B cell (primary cell): ENCODE measurements around the gene BANF2. TPM values are rescaled to one million over a fixed set of nuclear protein-coding genes. Genes with fewer than 3 reads are reported as not detected.

Experiments
- ATAC-seq: fragments of 200-7000 bp; cut with Tn5 transposase; one replicate; pipeline ENCODE4 v1.10.0; 2021; ENCODE audit warnings: low read depth, mild to moderate bottlenecking, moderate number of reproducible peaks, moderate library complexity
- CTCF ChIA-PET: fragments of 350-600 bp; sonication (Branson Sonifier 250); formaldehyde crosslinking; loops from one replicate; lab custom pipeline; 2021; ENCODE audit warnings: antibody characterized with exemption, inconsistent platforms; lab: Charles Lee
- POLR2A ChIA-PET: fragments of 350-600 bp; sonication (Branson Sonifier 250); formaldehyde crosslinking; loops from one replicate; lab custom pipeline; 2021; ENCODE audit warnings: antibody characterized with exemption; lab: Charles Lee
- DNase-seq: peaks from one replicate; pipeline ENCODE4 v3.0.0; 2013
- H2AFZ ChIP-seq: 2 replicates; pipeline ENCODE4 v1.6.1; 2012; ENCODE audit warnings: mild to moderate bottlenecking, low read depth, low read length; ENCODE audit not compliant: insufficient read depth, poor library complexity, severe bottlenecking
- H3K27ac ChIP-seq, 2 donors: 1 replicate in 1 of 2; 2 replicates in 1 of 2; pipeline ENCODE4 v1.5.1; 2012 to 2013; ENCODE audit warnings: low read length in 2 of 2, mild to moderate bottlenecking in 2 of 2, moderate library complexity in 1 of 2
- H3K27me3 ChIP-seq, 4 experiments: fragments of 200-600 bp in 1 of 4; sonication (generic) in 1 of 4; replicated peaks in 1 of 4; 1 replicate in 2 of 4; 2 replicates in 2 of 4; pipeline versions ENCODE4 v1.6.1 to v1.7.0; 2013 to 2016; ENCODE audit warnings: low read length in 3 of 4, mild to moderate bottlenecking in 2 of 4, mixed read lengths in 1 of 4, moderate library complexity in 1 of 4; ENCODE audit not compliant: insufficient read depth in 4 of 4, control insufficient read depth in 3 of 4; ENCODE audit errors: control extremely low read depth in 1 of 4
- H3K36me3 ChIP-seq, 2 experiments: replicated peaks in 1 of 2; 1 replicate in 1 of 2; 2 replicates in 1 of 2; pipeline versions ENCODE4 v1.6.1 to v1.7.1; 2013; ENCODE audit warnings: low read length in 1 of 2; ENCODE audit not compliant: insufficient read depth in 2 of 2, control insufficient read depth in 1 of 2; ENCODE audit errors: control extremely low read depth in 1 of 2, extremely low read depth in 1 of 2
- H3K4me1 ChIP-seq, 2 donors: fragments of 200-600 bp in 1 of 2; sonication (generic) in 1 of 2; 1 replicate in 1 of 2; 2 replicates in 1 of 2; pipeline versions ENCODE4 v1.5.1 to v1.6.1; 2013 to 2017; ENCODE audit warnings: low read length in 2 of 2; ENCODE audit not compliant: control insufficient read depth in 2 of 2, insufficient read depth in 2 of 2
- H3K4me2 ChIP-seq: replicated peaks from 2 replicates; pipeline ENCODE3; 2012; ENCODE audit warnings: mild to moderate bottlenecking, low read depth, low read length; ENCODE audit not compliant: poor library complexity, severe bottlenecking
- H3K4me3 ChIP-seq, 5 experiments: fragments of 200-600 bp in 1 of 5; sonication (generic) in 1 of 5; 1 replicate in 3 of 5; 2 replicates in 2 of 5; pipeline versions ENCODE4 v1.5.1 to v1.7.0; 2011 to 2016; ENCODE audit warnings: low read length in 4 of 5, mild to moderate bottlenecking in 4 of 5, low read depth in 2 of 5, control low read depth in 1 of 5, moderate library complexity in 1 of 5; ENCODE audit not compliant: insufficient read depth in 1 of 5; ENCODE audit errors: control extremely low read depth in 1 of 5, extremely low read depth in 1 of 5
- H3K79me2 ChIP-seq: fragments of 200-600 bp; sonication (generic); one replicate; pipeline ENCODE4 v1.6.0; 2016; ENCODE audit warnings: low read length; ENCODE audit not compliant: control insufficient read depth, insufficient read depth
- H3K9ac ChIP-seq: fragments of 200-600 bp; sonication (generic); 2 replicates; pipeline ENCODE4 v1.6.1; 2017; ENCODE audit warnings: mild to moderate bottlenecking, low read length, moderate library complexity
- H3K9me3 ChIP-seq, 3 donors: one replicate each; pipeline versions ENCODE4 v1.6.1 to v1.7.1; 2013; ENCODE audit warnings: low read length in 2 of 3; ENCODE audit not compliant: control insufficient read depth in 2 of 3, insufficient read depth in 1 of 3; ENCODE audit errors: control extremely low read depth in 1 of 3
- H4K20me1 ChIP-seq: 2 replicates; pipeline ENCODE4 v1.6.0; 2012; ENCODE audit warnings: mild to moderate bottlenecking, low read length; ENCODE audit not compliant: insufficient read depth, control insufficient read depth, poor library complexity, severe bottlenecking
- H3K27ac Mint-ChIP-seq: one replicate; pipeline ENCODE4 v1.8.0; 2021; ENCODE audit warnings: mixed read lengths
- H3K27me3 Mint-ChIP-seq: one replicate; pipeline ENCODE4 v1.8.0; 2021; ENCODE audit warnings: mixed read lengths
- H3K4me1 Mint-ChIP-seq: one replicate; pipeline ENCODE4 v1.8.0; 2021; ENCODE audit warnings: mixed read lengths
- H3K4me3 Mint-ChIP-seq: one replicate; pipeline ENCODE4 v1.8.0; 2021; ENCODE audit warnings: mixed read lengths
- H3K9me3 Mint-ChIP-seq: one replicate; pipeline ENCODE4 v1.8.0; 2022; ENCODE audit warnings: mixed read lengths; ENCODE audit not compliant: insufficient read depth
- CTCF ChIP-seq: fragments of 200-600 bp; IDR thresholded peaks from one replicate; pipeline ENCODE4 v1.8.0; 2022; ENCODE audit warnings: antibody characterized with exemption, mild to moderate bottlenecking
- EZH2 ChIP-seq: IDR thresholded peaks from 2 replicates; pipeline ENCODE4 v1.6.1; 2012; ENCODE audit warnings: borderline replicate concordance, low read depth, mild to moderate bottlenecking, moderate library complexity, low read length; ENCODE audit not compliant: insufficient read depth, poor library complexity, severe bottlenecking
- WGBS: methylation state at CpG from one replicate; pipeline ENCODE4 v1.1.5; 2013; ENCODE audit warnings: missing lambda C conversion rate; ENCODE audit not compliant: insufficient coverage; 5-methylcytosine and 5-hydroxymethylcytosine counted together
- intact Hi-C: fragments of 100-400 bp; cut with micrococcal nuclease; formaldehyde crosslinking; loops from one replicate; pipeline ENCODE4 v1.10.0; 2022
- polyA plus RNA-seq: library from polyadenylated mRNA; depleted of rRNA; stranded (reverse); fragments of >200 nt; gene quantifications from 2 replicates; pipeline ENCODE4 v1.2.3, GENCODE V29; 2012
- total RNA-seq, 2 donors: library from RNA; stranded (reverse); fragments of 120-200 nt in 1 of 2; gene quantifications; 1 replicate in 1 of 2; 2 replicates in 1 of 2; pipeline versions ENCODE4 v1.2.3 to v1.2.4, GENCODE V29; 2013 to 2022

Gene BANF2
- total and polyA plus RNA-seq, 2 donors (not counting 1 experiment from before 2014, with no cell fraction given), result not detected

GRCh38 chr20:17690144-17690543 is 9.6 kb upstream of the BANF2 start:
- no peaks in the 10 kb centered on the region for H3K79me2 ChIP-seq
- Mint-ChIP-seq H3K27ac (no peak overlapping the region), H3K4me1 (no peaks in the 10 kb centered on the region), H3K9me3 (peaks cover 9% of the 10 kb centered on the region), H3K4me3 (no peak overlapping the region), H3K27me3 (peaks cover 58% of the 10 kb centered on the region)
- POLR2A ChIA-PET, result no interaction called here
- no CpG with 5 or more reads among the region's 2 CpGs for WGBS
- H3K9ac ChIP-seq, result no peak overlapping the region
- H3K4me3 ChIP-seq, result no peak overlapping the region
- CTCF ChIA-PET, result interaction anchor here (1.7 to 3.3 kb wide), 2 partner anchors 7 to 167 kb away, joined by 3 to 23 read pairs; partner anchors contain the start of gene RRBP1
- no peak for ATAC-seq
- H3K4me1 ChIP-seq, result no peaks in the 10 kb centered on the region
- H3K27me3 ChIP-seq, result peaks cover 0 to 16% (median 10%) of the 10 kb centered on the region in 4 experiments
- H2AFZ ChIP-seq, result no peak overlapping the region
- no peak overlapping the region for H3K27ac ChIP-seq
- H3K9me3 ChIP-seq, result peaks cover 1 to 6% (median 3%) of the 10 kb centered on the region in 3 donors
- no peak overlapping the region for H3K4me2 ChIP-seq
- H4K20me1 ChIP-seq, result no peaks in the 10 kb centered on the region
- H3K36me3 ChIP-seq, result no peaks in the 10 kb centered on the region
- intact Hi-C loops, result no loop called here
- DNase-seq, result no peak
- TF ChIP-seq EZH2 (no peak), CTCF (no peak)

- DNase-seq (no peak), ATAC-seq (no peak)
- Histone ChIP-seq H3K27ac (no peak overlapping the region), H3K9ac (no peak overlapping the region), H3K27me3 (peaks cover 0 to 10% (median 6%) of the 10 kb centered on the region in 4 experiments), H3K9me3 (peaks cover 0 to 6% (median 2%) of the 10 kb centered on the region in 3 donors), H3K4me3 (no peak overlapping the region), H3K79me2 (no peaks in the 10 kb centered on the region), H3K4me2 (no peak overlapping the region), H4K20me1 (no peaks in the 10 kb centered on the region), H2AFZ (no peak overlapping the region), H3K4me1 (no peaks in the 10 kb centered on the region), H3K36me3 (no peaks in the 10 kb centered on the region)
- WGBS, result no CpG with 5 or more reads among the region's 2 CpGs
- Mint-ChIP-seq H3K27me3 (peaks cover 51% of the 10 kb centered on the region), H3K27ac (no peak overlapping the region), H3K4me3 (no peak overlapping the region), H3K9me3 (peaks cover 9% of the 10 kb centered on the region), H3K4me1 (no peaks in the 10 kb centered on the region)
- CTCF ChIA-PET, result interaction anchor here (1.5 to 3.3 kb wide), 2 partner anchors 9 to 304 kb away, joined by 4 to 23 read pairs; partner anchors contain the start of gene RRBP1
- POLR2A ChIA-PET, result no interaction called here
- intact Hi-C loops, result no loop called here
- TF ChIP-seq CTCF (no peak), EZH2 (no peak)
Observed at GRCh38 chr20:17691758-17692157, 8.0 kb upstream of the BANF2 start.
